GM21528 (cell line): ENCODE results near the gene TMCC3.

ENCODE experiments used
- ATAC-seq: cut with Tn5 transposase; IDR thresholded peaks from one replicate; pipeline ENCODE4 v1.9.1; 2021; ENCODE audit warnings: mild to moderate bottlenecking, moderate library complexity; ENCODE audit not compliant: unreplicated experiment, low FRiP score

TMCC3 gene

DNA sequence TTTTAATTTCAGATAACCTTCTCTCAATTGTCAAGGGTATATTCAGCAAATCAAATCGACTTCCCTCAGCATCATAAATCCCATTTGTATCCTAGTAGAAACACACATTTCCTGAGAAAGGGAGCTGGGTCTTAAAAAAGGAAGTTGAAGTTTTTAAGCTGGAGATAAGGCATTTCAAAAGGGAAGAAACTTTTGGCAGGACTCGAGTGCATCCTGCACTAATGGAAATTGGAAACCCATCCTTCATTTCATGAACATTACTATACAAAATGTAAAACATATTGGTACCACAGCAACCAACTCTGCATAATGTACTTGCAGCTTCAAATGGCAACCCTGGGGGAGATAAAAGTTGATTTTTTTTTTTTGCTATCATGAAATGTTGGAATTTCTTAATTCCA, 23.7 kb upstream of the TMCC3 start:
- no peak for ATAC-seq

DNA sequence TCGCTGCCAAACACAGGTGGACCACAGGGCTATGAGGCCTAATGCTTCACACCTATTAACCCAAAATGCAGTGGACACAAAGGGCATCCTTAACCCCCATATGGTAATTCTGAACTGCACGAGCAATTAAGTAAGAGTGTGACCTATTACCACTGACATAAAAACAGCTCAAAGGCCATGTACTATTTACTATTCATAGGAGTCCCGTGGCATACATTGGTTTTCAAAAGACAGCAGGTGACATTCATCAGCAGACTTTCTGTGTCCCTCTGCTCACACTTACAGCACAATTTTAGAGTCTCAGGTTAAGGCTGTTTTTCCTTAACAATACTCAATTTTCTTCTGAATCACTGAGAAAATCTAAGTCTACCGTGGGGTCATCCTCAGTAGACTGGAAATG, 23.1 kb upstream of the TMCC3 start:
- ATAC-seq = no peak

DNA sequence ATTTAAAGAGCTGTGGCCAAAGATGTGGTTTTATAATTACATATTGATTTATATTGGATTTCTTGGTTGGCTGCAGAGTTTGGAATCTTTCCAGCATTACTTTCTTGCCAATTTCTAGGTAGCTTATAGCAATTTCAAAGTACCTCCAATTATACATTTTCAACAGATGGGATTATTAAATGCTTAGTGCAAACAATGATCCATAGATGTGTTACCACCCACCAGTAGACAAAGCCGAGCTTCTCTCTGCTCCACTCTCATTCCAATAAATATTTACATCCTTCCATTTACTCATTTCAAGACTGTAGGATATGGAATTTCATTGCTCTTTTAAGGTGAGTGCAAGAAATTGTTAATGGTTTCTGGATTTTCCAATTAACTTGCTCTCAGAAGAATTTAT, 21.6 kb upstream of the TMCC3 start:
- no peak for ATAC-seq

DNA sequence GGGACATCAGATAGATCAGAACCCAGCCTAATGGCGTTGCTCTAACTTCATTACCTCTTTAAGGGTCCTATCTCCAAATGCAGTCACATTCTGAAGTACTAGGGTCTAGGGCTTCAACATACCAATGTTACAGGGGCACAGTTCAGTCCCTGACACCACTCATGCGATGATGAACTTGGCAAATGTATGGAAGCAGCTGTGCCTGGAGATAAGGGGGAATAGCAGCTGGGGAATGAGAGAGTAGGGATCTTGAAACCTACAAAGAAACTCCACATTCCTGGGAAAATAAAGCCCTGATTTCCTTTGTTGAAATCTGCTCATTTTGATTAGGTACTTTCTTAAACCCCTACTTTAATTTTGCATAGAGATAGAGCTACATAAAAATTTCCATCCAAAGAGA, 20.5 kb upstream of the TMCC3 start:
- no peak for ATAC-seq

DNA sequence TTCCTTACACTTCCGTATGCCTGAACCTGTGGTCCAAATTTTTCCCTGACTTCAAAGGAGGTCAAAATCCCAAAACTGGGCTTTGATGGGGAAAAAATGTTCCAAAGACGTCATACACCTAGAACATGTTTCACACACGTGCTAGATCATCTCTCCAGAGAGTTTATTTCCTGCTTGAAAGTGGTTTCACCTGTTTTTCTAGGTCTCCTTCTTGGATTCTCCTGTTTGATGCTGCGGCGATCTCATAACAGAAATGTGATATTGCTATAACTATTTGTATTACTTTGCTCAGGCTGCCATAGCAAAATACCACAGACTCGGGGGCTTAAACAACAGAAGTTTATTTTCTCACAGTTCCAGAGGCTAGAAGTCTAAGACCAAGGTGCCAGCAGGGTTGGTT, 19.7 kb upstream of the TMCC3 start:
- ATAC-seq = no peak

DNA sequence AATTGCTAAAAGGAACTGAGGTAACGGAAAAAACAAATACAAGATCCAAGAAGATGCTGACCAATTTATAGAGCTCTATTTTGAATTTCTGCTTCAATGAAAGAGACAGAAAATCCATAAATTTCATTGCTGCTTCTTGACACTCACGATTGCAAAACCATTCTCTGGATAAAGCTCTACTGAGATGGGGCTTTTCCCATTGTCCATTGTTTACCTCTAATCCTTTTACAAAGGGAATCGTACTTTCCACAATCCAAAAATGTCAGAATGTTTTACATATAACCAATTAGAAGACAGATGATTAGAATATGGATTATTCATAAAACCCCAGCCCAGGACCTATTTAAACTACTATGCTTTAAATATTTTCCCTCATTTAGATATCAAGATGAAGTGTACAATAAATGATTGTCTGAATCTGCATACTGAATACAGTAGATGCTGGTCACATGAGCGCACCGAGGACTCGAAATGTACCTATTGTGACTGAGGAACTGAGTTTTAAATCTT, 16.7 kb upstream of the TMCC3 start:
- no peak for ATAC-seq

DNA sequence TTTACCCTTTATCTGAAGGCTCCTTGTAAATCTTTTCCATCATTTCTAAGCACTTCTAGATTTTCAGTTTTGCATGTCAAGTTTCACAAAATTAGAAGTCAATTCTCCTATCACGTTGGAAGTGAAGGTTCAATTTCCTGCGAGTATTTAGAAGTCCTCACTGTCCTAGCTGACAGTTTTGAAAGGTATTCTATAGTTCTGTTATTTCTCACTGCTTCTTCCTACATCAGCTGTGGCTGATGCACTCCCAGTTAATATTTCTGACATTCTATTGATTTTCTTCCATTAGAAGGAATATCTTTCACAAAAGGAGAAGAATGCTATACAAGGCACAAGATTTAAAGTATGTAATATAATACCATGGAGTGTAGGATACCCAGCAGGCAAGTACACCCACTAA, 15.8 kb upstream of the TMCC3 start:
- no peak for ATAC-seq

DNA sequence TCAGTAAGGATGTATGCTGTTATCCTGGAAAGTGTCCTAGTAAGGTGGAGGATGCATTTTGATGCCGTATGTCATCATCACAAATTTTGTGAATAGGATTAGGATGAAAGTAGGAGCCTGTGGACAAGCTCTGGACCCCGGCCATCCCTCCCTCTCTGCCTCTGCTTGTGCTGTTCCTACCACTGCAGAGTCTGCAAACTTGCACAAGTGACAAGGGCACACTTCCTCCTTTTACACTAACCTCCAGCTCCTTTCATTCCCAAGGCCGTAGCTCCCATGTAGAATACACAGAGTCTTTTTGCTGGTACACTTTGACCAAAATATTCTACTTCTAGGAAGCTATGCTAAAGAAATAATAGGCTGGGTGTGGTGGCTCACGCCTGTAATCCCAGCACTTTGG, 13.3 kb upstream of the TMCC3 start:
- no peak for ATAC-seq

DNA sequence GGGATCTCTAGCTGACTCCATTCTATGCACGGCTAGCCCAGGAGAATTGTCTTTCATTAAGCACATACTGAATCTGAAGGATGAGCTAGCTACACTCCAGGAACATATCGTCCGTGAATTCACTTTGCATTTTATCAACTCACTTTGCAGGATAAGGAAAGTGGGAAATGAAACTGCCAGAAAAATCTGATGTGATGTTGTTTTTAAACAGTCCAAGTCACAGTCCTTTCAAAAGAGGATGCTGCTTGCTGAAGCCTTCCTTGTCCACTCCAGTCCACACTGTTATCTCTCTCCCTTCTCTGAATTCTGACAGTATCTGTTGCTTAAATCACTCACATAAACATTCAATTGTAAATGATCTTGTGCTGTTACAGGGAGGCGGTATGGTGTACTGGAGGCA, 12.7 kb upstream of the TMCC3 start:
- ATAC-seq = no peak

DNA sequence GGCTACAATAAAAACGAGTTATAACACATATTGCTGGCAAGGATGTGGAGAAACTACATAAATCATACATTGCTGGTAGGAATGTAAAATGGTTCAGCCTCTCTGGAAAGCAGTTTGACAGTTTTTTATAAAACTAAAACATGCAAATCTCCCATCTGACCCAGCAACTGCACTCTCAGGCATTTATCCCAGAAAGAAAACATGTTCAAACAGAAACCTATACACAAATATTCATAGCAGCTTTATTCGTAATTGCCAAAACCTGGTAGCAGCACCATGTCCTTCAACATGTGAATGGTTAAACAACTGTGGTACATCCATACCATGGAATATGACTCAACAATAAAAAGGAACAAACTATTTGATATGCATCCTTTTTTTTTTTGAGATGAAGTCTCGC, 10.1 kb upstream of the TMCC3 start:
- ATAC-seq = no peak

DNA sequence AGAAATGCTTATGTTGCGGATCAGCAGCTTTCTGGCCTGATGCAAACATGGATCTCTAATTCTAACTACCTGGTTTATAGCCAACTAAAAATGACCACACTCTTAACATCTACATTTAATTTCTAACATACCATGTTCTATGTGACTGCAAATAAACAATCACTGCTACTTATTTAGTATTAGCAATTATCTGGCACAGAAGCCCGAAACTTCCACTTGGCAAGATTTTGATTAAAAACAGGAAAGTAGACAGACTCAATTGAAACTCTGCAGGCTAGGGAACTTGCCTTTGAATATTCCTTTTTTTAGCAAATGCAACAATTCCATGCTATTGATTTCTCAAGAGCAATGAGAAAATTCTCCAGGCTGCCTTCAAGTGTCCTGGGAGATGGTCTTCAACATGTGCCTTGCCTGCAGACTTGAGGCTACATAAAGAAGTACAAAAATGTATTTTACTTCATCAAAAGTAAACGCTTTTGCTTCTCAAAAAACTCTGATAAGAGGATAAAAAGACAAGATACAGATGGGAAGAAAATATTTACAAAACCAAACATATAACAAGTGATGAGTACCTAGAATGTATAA, 9.1 kb upstream of the TMCC3 start:
- ATAC-seq = no peak

DNA sequence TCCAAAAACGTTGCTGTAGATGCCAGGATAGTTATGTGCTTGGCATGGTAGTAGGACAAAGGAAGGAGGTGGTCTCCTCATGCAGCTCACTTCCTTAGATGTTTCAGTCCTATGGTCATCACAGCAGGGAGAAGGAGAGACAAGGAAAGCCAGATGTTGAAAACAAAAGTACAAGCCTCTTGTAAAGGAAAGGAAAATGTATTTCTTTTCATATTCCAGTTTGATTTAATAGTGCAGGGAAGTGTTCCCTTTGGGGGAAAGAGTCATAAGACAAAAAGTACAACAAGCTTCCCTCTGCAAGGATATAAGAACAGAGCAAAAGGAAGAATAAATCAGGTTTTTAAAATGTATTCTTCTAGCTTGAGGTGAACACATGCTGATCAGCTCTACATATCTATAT, 8.6 kb upstream of the TMCC3 start:
- no peak for ATAC-seq

DNA sequence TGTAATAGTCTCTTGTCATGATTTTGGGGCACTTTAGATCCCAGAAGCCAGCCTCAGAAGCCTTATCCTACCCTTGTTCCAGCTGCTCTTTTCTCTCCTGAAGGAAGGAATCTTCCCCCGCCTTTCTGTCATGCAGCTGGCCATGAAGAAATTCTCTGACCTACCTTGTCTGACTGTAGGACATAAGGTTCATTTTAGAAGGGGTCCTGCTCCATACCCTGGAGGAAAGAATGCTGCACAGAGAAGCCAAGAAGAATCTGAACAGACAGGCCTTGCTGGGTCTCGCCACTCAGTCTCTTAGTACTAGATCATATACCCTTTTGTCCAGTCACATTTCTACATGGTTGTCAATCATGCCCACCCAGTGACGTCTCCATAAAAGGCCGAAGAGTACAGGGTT, 6.2 kb upstream of the TMCC3 start:
- ATAC-seq = no peak

DNA sequence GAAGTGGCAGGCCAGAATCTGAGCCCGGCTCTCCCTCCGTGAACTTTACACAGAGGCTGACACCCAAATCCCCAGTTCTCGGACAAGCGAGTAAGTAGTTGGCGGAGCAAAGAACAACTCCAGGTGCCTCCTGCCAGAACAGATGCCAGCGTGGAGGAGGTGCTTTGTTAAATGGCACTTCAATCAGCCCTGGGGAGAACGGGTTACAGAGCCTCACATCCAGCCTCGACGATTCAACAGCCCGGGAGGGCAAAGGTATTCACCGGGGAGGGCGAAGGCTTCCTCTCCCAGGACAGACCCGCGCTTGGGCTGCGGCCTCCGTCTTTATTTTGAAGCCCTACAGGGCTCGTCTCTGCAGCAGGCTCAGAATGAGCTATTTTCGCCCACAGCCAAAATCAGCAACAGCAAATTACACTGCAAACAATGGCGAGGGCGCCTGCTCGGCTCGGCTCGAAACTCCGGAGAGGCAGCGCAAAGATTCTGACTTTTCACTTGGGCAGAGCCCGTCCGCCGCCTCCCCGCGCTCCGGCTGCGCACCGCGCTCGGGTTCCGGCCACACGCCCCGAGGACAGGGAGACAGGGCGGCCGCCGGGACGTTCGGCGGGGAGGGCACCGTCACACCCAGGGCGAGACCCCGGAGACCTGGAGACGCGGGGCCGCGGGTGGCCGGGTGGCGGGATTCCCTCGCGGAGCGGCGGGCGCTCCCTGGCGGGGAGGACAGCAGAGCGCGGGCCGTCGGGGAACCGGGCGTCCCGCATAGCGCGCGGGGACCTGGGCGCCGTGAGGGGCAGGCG, 811 bp downstream of the TMCC3 start:
- ATAC-seq = peak; percentile 50

DNA sequence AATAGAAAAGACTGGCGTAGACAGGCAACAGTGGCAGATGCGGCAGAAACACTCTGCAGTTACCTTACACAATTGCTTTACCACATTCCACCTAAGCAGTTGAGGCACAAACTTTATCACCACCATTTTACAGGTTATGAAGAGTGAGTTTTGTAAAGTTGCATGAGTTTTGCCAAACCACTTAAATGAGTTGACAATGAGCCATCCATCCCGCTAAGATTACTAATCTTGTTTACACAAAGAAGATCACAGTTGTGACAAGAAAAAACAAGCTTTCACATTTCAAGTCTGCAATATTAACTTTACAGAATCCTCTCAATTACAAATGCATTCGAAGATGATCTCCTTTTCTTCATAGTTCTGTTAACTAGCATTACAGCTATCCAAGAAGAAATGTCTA, 1.8 kb downstream of the TMCC3 start:
- ATAC-seq = no peak

DNA sequence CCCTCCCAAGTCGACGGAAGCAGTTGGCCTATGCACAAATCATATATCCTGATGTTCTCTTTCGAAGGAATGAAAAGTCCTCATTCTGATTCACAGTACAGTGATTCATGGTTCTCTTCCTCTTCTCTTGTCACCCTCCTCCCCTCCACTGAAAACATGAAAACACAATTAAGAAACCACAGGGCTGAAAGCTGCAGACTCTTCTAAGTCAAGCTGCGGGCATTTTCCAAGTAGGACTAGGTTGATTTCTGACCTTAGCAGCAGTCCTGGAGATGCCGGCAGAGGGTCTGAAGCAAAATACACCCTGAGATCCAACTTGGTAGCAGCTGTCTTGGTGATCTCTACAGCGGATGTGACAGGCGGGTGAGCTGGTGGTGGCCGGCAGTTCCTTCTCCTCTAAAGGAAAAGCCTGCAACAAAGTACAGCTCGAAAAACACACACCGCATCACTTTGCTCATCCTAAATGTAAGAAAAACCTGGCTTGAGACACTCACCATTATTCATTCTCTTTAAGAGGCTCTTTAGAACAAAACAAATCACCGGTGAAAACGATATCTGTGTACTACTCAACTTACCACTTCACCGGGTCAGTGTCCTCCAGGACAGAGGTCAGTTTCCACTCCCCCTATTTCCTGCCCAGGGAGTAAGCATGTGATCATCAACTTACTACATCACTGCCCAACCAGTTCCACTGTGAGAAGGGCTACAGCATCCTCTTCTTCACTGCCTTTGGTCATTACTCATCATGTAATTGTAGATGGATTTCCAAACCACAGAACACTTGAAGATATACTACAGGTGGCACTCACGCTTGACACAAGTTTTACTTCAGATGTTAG, 6.0 kb downstream of the TMCC3 start:
- no peak for ATAC-seq

DNA sequence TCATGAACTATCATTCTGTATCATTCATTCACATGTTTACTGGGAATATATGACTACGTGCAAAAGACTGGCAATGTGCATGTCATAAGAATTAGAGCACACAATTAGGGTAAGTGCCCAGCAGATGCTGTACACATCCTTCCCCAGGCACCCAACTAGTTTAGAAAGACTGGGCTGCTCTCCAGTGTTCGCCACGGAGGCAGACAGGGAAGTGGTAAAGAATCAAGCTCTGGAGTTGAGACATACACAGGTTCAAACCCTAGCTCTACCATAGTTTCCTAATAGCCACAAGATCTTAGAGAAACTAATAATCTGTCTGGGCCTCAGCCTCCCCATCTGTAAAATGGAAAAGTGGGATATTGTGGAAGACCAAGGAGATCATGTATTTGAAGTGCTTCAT, 6.8 kb downstream of the TMCC3 start:
- no peak for ATAC-seq

DNA sequence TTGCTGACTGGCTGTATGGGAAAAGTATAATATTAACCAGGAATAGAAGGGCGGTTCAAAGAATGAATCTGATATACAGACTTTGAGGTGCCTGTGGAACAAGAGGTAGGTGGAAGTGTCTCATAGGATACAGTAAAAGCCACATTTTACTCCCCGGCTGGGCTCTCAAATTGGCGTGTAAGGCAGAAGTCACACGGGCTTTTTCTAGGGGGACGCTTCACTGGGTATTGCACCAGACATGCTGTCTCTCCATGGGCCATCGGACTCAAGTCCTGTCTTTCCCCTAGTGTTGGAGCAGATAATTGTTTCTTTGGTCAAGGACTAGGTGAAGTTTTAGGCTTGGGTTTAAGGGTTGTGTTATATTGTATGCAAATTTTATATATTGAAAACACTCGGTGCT, 9.1 kb downstream of the TMCC3 start:
- ATAC-seq = no peak

DNA sequence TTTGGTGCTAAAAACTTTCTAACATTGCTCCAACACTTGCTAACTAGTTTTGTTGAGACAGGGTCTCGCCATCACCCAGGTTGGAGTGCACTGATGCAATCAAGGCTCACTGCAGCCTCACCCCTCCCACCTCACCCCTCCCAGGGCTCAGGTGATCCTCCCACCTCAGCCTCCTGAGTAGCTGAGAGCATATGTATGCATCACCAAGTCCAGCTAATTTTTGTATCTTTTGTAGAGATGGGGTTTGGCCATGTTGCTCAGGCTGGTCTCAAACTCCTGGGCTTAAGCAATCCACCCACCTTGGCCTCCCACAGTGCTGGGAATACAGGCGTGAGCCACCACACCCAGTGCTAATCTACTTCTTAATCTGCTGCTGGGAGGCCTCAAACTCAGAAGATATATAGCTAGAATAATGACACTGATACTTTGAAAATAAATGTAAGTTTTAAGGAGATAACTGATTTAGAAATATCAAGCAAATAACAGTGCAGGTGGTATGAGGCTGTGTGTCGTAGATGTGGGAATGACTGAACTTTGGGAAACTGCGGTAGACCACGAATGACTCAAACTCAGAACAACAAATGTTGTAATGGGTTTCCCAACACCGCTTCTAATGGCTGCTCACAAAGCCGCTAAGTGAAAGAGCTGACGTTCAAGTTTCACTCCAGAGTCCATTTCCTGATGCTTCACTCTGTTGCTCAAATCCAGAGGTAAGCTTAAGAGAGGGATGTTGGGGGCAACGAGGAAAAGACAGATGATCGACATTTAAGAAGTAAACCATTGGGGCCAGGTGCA, 10.0 kb downstream of the TMCC3 start:
- ATAC-seq = peak; percentile 63

DNA sequence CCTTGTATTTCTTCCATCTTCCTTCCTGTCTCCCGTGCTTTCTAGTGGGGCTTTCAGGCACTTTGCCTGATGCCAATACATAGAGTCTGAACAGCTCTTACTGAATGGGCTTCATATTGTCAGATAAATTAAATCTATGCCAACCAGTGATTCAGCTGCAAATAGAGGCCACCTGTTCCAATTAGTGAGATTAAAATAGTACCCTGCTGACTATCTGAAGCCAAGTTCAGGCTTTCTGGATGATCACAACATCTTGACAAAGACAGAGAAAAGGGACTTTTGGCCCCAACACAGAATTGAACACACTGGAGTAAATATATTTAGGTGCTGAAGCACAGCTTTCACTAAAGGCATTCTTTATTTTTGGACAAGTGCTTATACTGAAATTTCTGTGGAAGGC, 11.8 kb downstream of the TMCC3 start:
- ATAC-seq = no peak
